HL-60 (cell line): Measurements from ENCODE around the gene GRHL3.

ENCODE experiments used
- GABPA ChIP-seq: IDR thresholded peaks from 2 replicates; pipeline ENCODE4 v1.6.1; 2012; ENCODE audit warnings: low read depth
- POLR2AphosphoS5 ChIP-seq: IDR thresholded peaks from 2 replicates; pipeline ENCODE4 v1.6.1; 2012; ENCODE audit warnings: low read depth
- SPI1 ChIP-seq: IDR thresholded peaks from 2 replicates; pipeline ENCODE4 v1.6.1; 2012; ENCODE audit warnings: low read depth, mild to moderate bottlenecking, borderline replicate concordance
- TF ChIP-seq, protein P1 (sequence below): IDR thresholded peaks from one replicate; pipeline ENCODE4 v1.5.1; 2011; ENCODE audit warnings: low read length, control low read depth, inconsistent platforms; ENCODE audit not compliant: insufficient read depth
- TF ChIP-seq, protein P2 (sequence below): IDR thresholded peaks from 2 replicates; pipeline ENCODE4 v1.6.1; 2012; ENCODE audit warnings: low read depth; ENCODE audit not compliant: insufficient replicate concordance

DNA sequence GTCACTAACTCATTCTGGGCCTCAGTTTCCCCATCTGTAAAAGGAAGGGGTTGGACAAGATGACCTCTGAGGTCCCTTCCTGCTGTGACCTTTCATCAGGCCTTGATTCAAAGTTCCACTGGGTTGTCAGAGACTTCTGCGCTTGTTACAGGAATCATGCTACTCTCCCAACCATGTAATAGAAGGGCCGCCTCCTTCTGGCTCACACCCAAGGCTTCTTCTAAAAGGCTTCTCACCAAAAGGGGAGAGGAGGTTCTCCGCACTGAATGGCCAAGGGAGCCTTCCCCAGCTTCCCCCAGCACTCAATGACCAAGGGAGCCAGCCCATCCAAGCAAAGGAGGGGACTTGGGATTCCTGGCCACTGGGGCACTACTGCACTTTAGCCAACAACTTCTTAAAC, 42.7 kb downstream of the GRHL3 start:
- TF ChIP-seq POLR2AphosphoS5 (no peak), SPI1 (no peak), GABPA (no peak)
- TF ChIP-seq, protein P1, sequence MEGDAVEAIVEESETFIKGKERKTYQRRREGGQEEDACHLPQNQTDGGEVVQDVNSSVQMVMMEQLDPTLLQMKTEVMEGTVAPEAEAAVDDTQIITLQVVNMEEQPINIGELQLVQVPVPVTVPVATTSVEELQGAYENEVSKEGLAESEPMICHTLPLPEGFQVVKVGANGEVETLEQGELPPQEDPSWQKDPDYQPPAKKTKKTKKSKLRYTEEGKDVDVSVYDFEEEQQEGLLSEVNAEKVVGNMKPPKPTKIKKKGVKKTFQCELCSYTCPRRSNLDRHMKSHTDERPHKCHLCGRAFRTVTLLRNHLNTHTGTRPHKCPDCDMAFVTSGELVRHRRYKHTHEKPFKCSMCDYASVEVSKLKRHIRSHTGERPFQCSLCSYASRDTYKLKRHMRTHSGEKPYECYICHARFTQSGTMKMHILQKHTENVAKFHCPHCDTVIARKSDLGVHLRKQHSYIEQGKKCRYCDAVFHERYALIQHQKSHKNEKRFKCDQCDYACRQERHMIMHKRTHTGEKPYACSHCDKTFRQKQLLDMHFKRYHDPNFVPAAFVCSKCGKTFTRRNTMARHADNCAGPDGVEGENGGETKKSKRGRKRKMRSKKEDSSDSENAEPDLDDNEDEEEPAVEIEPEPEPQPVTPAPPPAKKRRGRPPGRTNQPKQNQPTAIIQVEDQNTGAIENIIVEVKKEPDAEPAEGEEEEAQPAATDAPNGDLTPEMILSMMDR, result no peak
- TF ChIP-seq, protein P2, sequence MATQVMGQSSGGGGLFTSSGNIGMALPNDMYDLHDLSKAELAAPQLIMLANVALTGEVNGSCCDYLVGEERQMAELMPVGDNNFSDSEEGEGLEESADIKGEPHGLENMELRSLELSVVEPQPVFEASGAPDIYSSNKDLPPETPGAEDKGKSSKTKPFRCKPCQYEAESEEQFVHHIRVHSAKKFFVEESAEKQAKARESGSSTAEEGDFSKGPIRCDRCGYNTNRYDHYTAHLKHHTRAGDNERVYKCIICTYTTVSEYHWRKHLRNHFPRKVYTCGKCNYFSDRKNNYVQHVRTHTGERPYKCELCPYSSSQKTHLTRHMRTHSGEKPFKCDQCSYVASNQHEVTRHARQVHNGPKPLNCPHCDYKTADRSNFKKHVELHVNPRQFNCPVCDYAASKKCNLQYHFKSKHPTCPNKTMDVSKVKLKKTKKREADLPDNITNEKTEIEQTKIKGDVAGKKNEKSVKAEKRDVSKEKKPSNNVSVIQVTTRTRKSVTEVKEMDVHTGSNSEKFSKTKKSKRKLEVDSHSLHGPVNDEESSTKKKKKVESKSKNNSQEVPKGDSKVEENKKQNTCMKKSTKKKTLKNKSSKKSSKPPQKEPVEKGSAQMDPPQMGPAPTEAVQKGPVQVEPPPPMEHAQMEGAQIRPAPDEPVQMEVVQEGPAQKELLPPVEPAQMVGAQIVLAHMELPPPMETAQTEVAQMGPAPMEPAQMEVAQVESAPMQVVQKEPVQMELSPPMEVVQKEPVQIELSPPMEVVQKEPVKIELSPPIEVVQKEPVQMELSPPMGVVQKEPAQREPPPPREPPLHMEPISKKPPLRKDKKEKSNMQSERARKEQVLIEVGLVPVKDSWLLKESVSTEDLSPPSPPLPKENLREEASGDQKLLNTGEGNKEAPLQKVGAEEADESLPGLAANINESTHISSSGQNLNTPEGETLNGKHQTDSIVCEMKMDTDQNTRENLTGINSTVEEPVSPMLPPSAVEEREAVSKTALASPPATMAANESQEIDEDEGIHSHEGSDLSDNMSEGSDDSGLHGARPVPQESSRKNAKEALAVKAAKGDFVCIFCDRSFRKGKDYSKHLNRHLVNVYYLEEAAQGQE, result no peak
